ENCODE data around the gene ERG.

ERG gene

GRCh38 chr21:38498057-38498833, at the start of gene ERG:
ERG (minus strand) TSS chr21:38498477; CDS start chr21:38498380, 97 bp downstream.
- Histone ChIP-seq H3K27ac (ENCODE audit: low read length) (no peak within 1 kb of the TSS), H3K27me3 (ENCODE audit: control insufficient read depth, insufficient read depth, low read length) (no peaks in the 10 kb centered on the region), H3K4me1 (ENCODE audit: control insufficient read depth, insufficient read depth, low read length) (no peaks in the 10 kb centered on the region), H3K4me3 (ENCODE audit: low read length) (no peak within 1 kb of the TSS), H3K9me3 (ENCODE audit: control insufficient read depth, insufficient read depth, low read length) (no peaks in the 10 kb centered on the region), H3K36me3 (ENCODE audit: control insufficient read depth, insufficient read depth, low read length) (no peaks in the 10 kb centered on the region)
- WGBS (ENCODE audit: insufficient coverage, insufficient read length): 100% methylated on average over 2 of the region's 12 CpGs
- DNase-seq (ENCODE audit: low read depth, low spot score): no peak

- Histone ChIP-seq H3K4me1 (ENCODE audit: control insufficient read depth, insufficient read depth, low read length) (no peaks in the 10 kb centered on the region), H3K36me3 (ENCODE audit: control insufficient read depth, insufficient read depth, low read length) (no peaks in the 10 kb centered on the region), H3K27me3 (ENCODE audit: control insufficient read depth, insufficient read depth, low read length) (no peaks in the 10 kb centered on the region), H3K27ac (ENCODE audit: low read length) (no peak overlapping the region), H3K4me3 (ENCODE audit: low read length) (no peak overlapping the region), H3K9me3 (ENCODE audit: control insufficient read depth, insufficient read depth, low read length) (no peaks in the 10 kb centered on the region)
- no peak for DNase-seq (ENCODE audit: low read depth, low spot score)
- no CpG with 5 or more reads among the region's 2 CpGs for WGBS (ENCODE audit: insufficient coverage, insufficient read length)
Observed at GRCh38 chr21:38544661-38545060, 46.4 kb upstream of the ERG start.

GRCh38 chr21:38542263-38542662, 44.0 kb upstream of the ERG start:
- H3K27ac ChIP-seq (ENCODE audit: low read length): no peak overlapping the region
- no peaks in the 10 kb centered on the region for H3K36me3 ChIP-seq (ENCODE audit: control insufficient read depth, insufficient read depth, low read length)
- H3K9me3 ChIP-seq (ENCODE audit: control insufficient read depth, insufficient read depth, low read length): no peaks in the 10 kb centered on the region
- no CpG with 5 or more reads among the region's 4 CpGs for WGBS (ENCODE audit: insufficient coverage, insufficient read length)
- H3K4me1 ChIP-seq (ENCODE audit: control insufficient read depth, insufficient read depth, low read length): no peaks in the 10 kb centered on the region
- no peak for DNase-seq (ENCODE audit: low read depth, low spot score)
- no peak overlapping the region for H3K4me3 ChIP-seq (ENCODE audit: low read length)
- H3K27me3 ChIP-seq (ENCODE audit: control insufficient read depth, insufficient read depth, low read length): no peaks in the 10 kb centered on the region

GRCh38 chr21:38538353-38538752, 40.1 kb upstream of the ERG start:
- no peaks in the 10 kb centered on the region for H3K4me1 ChIP-seq (ENCODE audit: control insufficient read depth, insufficient read depth, low read length)
- no peaks in the 10 kb centered on the region for H3K27me3 ChIP-seq (ENCODE audit: control insufficient read depth, insufficient read depth, low read length)
- no peak overlapping the region for H3K4me3 ChIP-seq (ENCODE audit: low read length)
- no peak for DNase-seq (ENCODE audit: low read depth, low spot score)
- H3K27ac ChIP-seq (ENCODE audit: low read length): no peak overlapping the region
- no peaks in the 10 kb centered on the region for H3K36me3 ChIP-seq (ENCODE audit: control insufficient read depth, insufficient read depth, low read length)
- no CpG with 5 or more reads among the region's 1 CpG for WGBS (ENCODE audit: insufficient coverage, insufficient read length)
- no peaks in the 10 kb centered on the region for H3K9me3 ChIP-seq (ENCODE audit: control insufficient read depth, insufficient read depth, low read length)

GRCh38 chr21:38534591-38534990, 36.3 kb upstream of the ERG start:
- H3K4me1 ChIP-seq (ENCODE audit: control insufficient read depth, insufficient read depth, low read length): no peaks in the 10 kb centered on the region
- WGBS (ENCODE audit: insufficient coverage, insufficient read length): 100% methylated on average over 2 of the region's 3 CpGs
- H3K36me3 ChIP-seq (ENCODE audit: control insufficient read depth, insufficient read depth, low read length): no peaks in the 10 kb centered on the region
- H3K9me3 ChIP-seq (ENCODE audit: control insufficient read depth, insufficient read depth, low read length): no peaks in the 10 kb centered on the region
- no peak for DNase-seq (ENCODE audit: low read depth, low spot score)
- H3K27me3 ChIP-seq (ENCODE audit: control insufficient read depth, insufficient read depth, low read length): no peaks in the 10 kb centered on the region
- H3K4me3 ChIP-seq (ENCODE audit: low read length): no peak overlapping the region
- no peak overlapping the region for H3K27ac ChIP-seq (ENCODE audit: low read length)

- Histone ChIP-seq H3K36me3 (ENCODE audit: control insufficient read depth, insufficient read depth, low read length) (no peaks in the 10 kb centered on the region), H3K4me1 (ENCODE audit: control insufficient read depth, insufficient read depth, low read length) (no peaks in the 10 kb centered on the region), H3K9me3 (ENCODE audit: control insufficient read depth, insufficient read depth, low read length) (no peaks in the 10 kb centered on the region), H3K27ac (ENCODE audit: low read length) (no peak overlapping the region), H3K4me3 (ENCODE audit: low read length) (no peak overlapping the region), H3K27me3 (ENCODE audit: control insufficient read depth, insufficient read depth, low read length) (no peaks in the 10 kb centered on the region)
- no peak for DNase-seq (ENCODE audit: low read depth, low spot score)
- no CpG with 5 or more reads among the region's 2 CpGs for WGBS (ENCODE audit: insufficient coverage, insufficient read length)
Observed at GRCh38 chr21:38533887-38534286, 35.6 kb upstream of the ERG start.

- WGBS (ENCODE audit: insufficient coverage, insufficient read length): no CpG with 5 or more reads among the region's 5 CpGs
Observed at GRCh38 chr21:38531591-38531990, 33.3 kb upstream of the ERG start.

GRCh38 chr21:38531039-38531541, 32.8 kb upstream of the ERG start:
- H3K9me3 ChIP-seq (ENCODE audit: control insufficient read depth, insufficient read depth, low read length): no peaks in the 10 kb centered on the region
- no peaks in the 10 kb centered on the region for H3K4me1 ChIP-seq (ENCODE audit: control insufficient read depth, insufficient read depth, low read length)
- no peaks in the 10 kb centered on the region for H3K36me3 ChIP-seq (ENCODE audit: control insufficient read depth, insufficient read depth, low read length)
- no CpG with 5 or more reads among the region's 5 CpGs for WGBS (ENCODE audit: insufficient coverage, insufficient read length)
- H3K4me3 ChIP-seq (ENCODE audit: low read length): no peak overlapping the region
- no peak overlapping the region for H3K27ac ChIP-seq (ENCODE audit: low read length)
- no peak for DNase-seq (ENCODE audit: low read depth, low spot score)
- no peaks in the 10 kb centered on the region for H3K27me3 ChIP-seq (ENCODE audit: control insufficient read depth, insufficient read depth, low read length)

More at GRCh38 chr21:38531591-38531990, 33.3 kb upstream of the ERG start:
- Histone ChIP-seq H3K4me3 (ENCODE audit: low read length) (no peak overlapping the region), H3K27me3 (ENCODE audit: control insufficient read depth, insufficient read depth, low read length) (no peaks in the 10 kb centered on the region), H3K9me3 (ENCODE audit: control insufficient read depth, insufficient read depth, low read length) (no peaks in the 10 kb centered on the region), H3K36me3 (ENCODE audit: control insufficient read depth, insufficient read depth, low read length) (no peaks in the 10 kb centered on the region), H3K4me1 (ENCODE audit: control insufficient read depth, insufficient read depth, low read length) (no peaks in the 10 kb centered on the region), H3K27ac (ENCODE audit: low read length) (no peak overlapping the region)
- DNase-seq (ENCODE audit: low read depth, low spot score): no peak

- Histone ChIP-seq H3K27me3 (ENCODE audit: control insufficient read depth, insufficient read depth, low read length) (no peaks in the 10 kb centered on the region), H3K36me3 (ENCODE audit: control insufficient read depth, insufficient read depth, low read length) (no peaks in the 10 kb centered on the region), H3K4me3 (ENCODE audit: low read length) (no peak overlapping the region), H3K9me3 (ENCODE audit: control insufficient read depth, insufficient read depth, low read length) (no peaks in the 10 kb centered on the region), H3K27ac (ENCODE audit: low read length) (no peak overlapping the region), H3K4me1 (ENCODE audit: control insufficient read depth, insufficient read depth, low read length) (peaks cover 3% of the 10 kb centered on the region; the same call in 1 of the 2 replicates)
- no CpG with 5 or more reads among the region's 8 CpGs for WGBS (ENCODE audit: insufficient coverage, insufficient read length)
- no peak for DNase-seq (ENCODE audit: low read depth, low spot score)
Observed at GRCh38 chr21:38527737-38528136, 29.5 kb upstream of the ERG start.

GRCh38 chr21:38525454-38525853, 27.2 kb upstream of the ERG start:
- H3K9me3 ChIP-seq (ENCODE audit: control insufficient read depth, insufficient read depth, low read length): no peaks in the 10 kb centered on the region
- no peaks in the 10 kb centered on the region for H3K27me3 ChIP-seq (ENCODE audit: control insufficient read depth, insufficient read depth, low read length)
- H3K36me3 ChIP-seq (ENCODE audit: control insufficient read depth, insufficient read depth, low read length): no peaks in the 10 kb centered on the region
- no peak overlapping the region for H3K4me3 ChIP-seq (ENCODE audit: low read length)
- DNase-seq (ENCODE audit: low read depth, low spot score): no peak
- no CpG with 5 or more reads among the region's 9 CpGs for WGBS (ENCODE audit: insufficient coverage, insufficient read length)
- peaks cover 3% of the 10 kb centered on the region; the same call in 1 of the 2 replicates for H3K4me1 ChIP-seq (ENCODE audit: control insufficient read depth, insufficient read depth, low read length)
- no peak overlapping the region for H3K27ac ChIP-seq (ENCODE audit: low read length)

All from iPS DF 6.9 (cell line).